K562 (cell line): ENCODE results near the gene MINPP1. TPM values are rescaled to one million over a fixed set of nuclear protein-coding genes. Genes with fewer than 3 reads are reported as not detected.

Experiments used
- ATF7 ChIP-seq: fragments of 450-650 bp; IDR thresholded peaks from 2 replicates; pipeline ENCODE4 v1.7.1; 2014; ENCODE audit warnings: mild to moderate bottlenecking, moderate library complexity
- BRD4 ChIP-seq: fragments of 200-600 bp; sonication (generic); IDR thresholded peaks from 2 replicates; pipeline ENCODE4 v1.6.1; 2017; ENCODE audit warnings: inconsistent platforms
- DDX20 ChIP-seq: fragments of 450-650 bp; IDR thresholded peaks from 2 replicates; pipeline ENCODE4 v1.6.1; 2016; ENCODE audit warnings: missing genetic modification characterization, low read depth, mild to moderate bottlenecking, missing compliant biosample characterization, moderate library complexity
- MIER1 ChIP-seq: fragments of 450-650 bp; IDR thresholded peaks from 2 replicates; pipeline ENCODE4 v1.6.1; 2016; ENCODE audit warnings: antibody characterized with exemption, mild to moderate bottlenecking, low read depth
- MYC ChIP-seq, 2 experiments: fragments of 250-450 bp in 1 of 2; sonication (Bioruptor Pico) in 1 of 2; IDR thresholded peaks; 2 replicates each; pipeline versions ENCODE4 v1.5.1 to v1.6.1; 2012 to 2021; ENCODE audit warnings: low read depth in 2 of 2, borderline replicate concordance in 1 of 2, improper control_type of control experiment in 1 of 2, low read length in 1 of 2, mild to moderate bottlenecking in 1 of 2, moderate library complexity in 1 of 2
- NCOR1 ChIP-seq: fragments of 450-650 bp; IDR thresholded peaks from 2 replicates; pipeline ENCODE4 v1.6.1; 2016; ENCODE audit warnings: mild to moderate bottlenecking, moderate library complexity
- OTX1 ChIP-seq: fragments of 450-650 bp; formaldehyde crosslinking; IDR thresholded peaks from 2 replicates; pipeline ENCODE4 v1.4.0; 2022; ENCODE audit warnings: mild to moderate bottlenecking
- RBM15 ChIP-seq: fragments of 200-400 bp; formaldehyde crosslinking; IDR thresholded peaks from 2 replicates; pipeline ENCODE4 v1.6.1; 2018; ENCODE audit warnings: mild to moderate bottlenecking, low read length, moderate library complexity; ENCODE audit not compliant: insufficient read depth
- SETDB1 ChIP-seq: IDR thresholded peaks from one replicate; pipeline ENCODE4 v1.6.1; 2012; ENCODE audit warnings: low read length, control low read depth, inconsistent platforms
- SNIP1 ChIP-seq: fragments of 450-650 bp; IDR thresholded peaks from 2 replicates; pipeline ENCODE4 v1.7.1; 2017; ENCODE audit warnings: low read depth, mild to moderate bottlenecking
- ZFX ChIP-seq: sonication (generic); formaldehyde crosslinking; IDR thresholded peaks from 2 replicates; pipeline ENCODE4 v1.8.0; 2022; ENCODE audit warnings: mild to moderate bottlenecking, missing genetic modification reagents, moderate library complexity
- ZNF408 ChIP-seq: fragments of 250-450 bp; sonication (Bioruptor Pico); IDR thresholded peaks from 2 replicates; pipeline ENCODE4 v1.4.0; 2020; ENCODE audit warnings: low read depth, mild to moderate bottlenecking, moderate library complexity
- ZNF431 ChIP-seq: sonication (generic); formaldehyde crosslinking; IDR thresholded peaks from 2 replicates; pipeline ENCODE4 v1.8.0; 2022; ENCODE audit warnings: mild to moderate bottlenecking, missing genetic modification reagents
- ZNF695 ChIP-seq: fragments of 450-650 bp; formaldehyde crosslinking; IDR thresholded peaks from 2 replicates; pipeline ENCODE4 v1.4.0; 2020; ENCODE audit warnings: mild to moderate bottlenecking, moderate library complexity
- polyA plus RNA-seq, 8 experiments: library from polyadenylated mRNA; depleted of rRNA in 4 of 8; stranded (reverse) in 5 of 8; unstranded in 3 of 8; fragments of >200 nt; fragmentation: Nextera tagmentation in 2 of 8; fragmentation: Illumina TruSeq in 1 of 8; extraction: Ambion mirVana in 2 of 8; extraction: Trizol in 1 of 8; gene quantifications; 2 replicates each; pipeline versions ENCODE4 v1.2.1 to v1.2.3, GENCODE V29; 2011 to 2014; ENCODE audit warnings: inconsistent platforms in 1 of 8, missing spikeins in 1 of 8
- total RNA-seq, 7 experiments: library from RNA; depleted of rRNA in 6 of 7; stranded (reverse); fragments of >200 nt in 6 of 7; fragmentation: Illumina TruSeq in 2 of 7; extraction: Trizol in 2 of 7; gene quantifications; 2 replicates each; pipeline versions ENCODE4 v1.2.1 to v1.2.3, GENCODE V29; 2011 to 2021; ENCODE audit warnings: low replicate concordance in 1 of 7
- TF ChIP-seq, protein P1 (sequence below), 2 experiments: fragments of 450-650 bp in 1 of 2; sonication (generic) in 1 of 2; formaldehyde crosslinking in 1 of 2; IDR thresholded peaks; 2 replicates each; pipeline versions ENCODE4 v1.7.1 to v1.9.0; 2016 to 2022; ENCODE audit warnings: inconsistent platforms in 1 of 2, mild to moderate bottlenecking in 1 of 2, missing genetic modification reagents in 1 of 2
- TF ChIP-seq, protein P2 (sequence below): fragments of 450-650 bp; formaldehyde crosslinking; IDR thresholded peaks from 2 replicates; pipeline ENCODE4 v1.4.0; 2022; ENCODE audit warnings: missing genetic modification characterization
- TF ChIP-seq, protein P3 (sequence below): fragments of 450-650 bp; IDR thresholded peaks from 2 replicates; pipeline ENCODE4 v1.6.1; 2014; ENCODE audit warnings: low read depth, mild to moderate bottlenecking, moderate library complexity, borderline replicate concordance

MINPP1 gene
- total and polyA plus RNA-seq, 9 of the 15 experiments (the other 6 are each of a cell fraction or from before 2014, with no cell fraction given), result 11.5 to 44.5 (median 27.1) TPM

DNA sequence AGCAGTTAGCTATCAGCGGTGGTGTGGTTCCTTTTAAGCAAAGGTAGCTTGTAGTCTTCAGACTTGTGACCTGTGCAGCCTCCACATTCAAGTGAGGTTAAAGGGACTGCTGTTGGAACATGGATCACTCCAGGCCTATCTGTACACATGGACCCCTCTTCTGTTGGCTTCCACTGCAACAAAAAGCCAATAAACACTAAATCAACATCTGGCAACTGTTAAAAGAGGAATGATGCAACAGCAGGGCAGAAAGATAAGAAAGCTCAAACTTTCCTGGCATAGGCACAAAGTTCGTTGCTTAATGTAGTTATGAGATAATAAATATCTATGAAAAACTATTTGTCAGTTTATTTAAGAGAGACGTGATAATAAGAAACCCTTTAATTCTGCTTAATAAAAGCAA, 4.0 kb upstream of the MINPP1 start (continued):
- TF ChIP-seq DDX20 (tag), result no peak
- peak; percentile 88 for TF ChIP-seq ATF7
- TF ChIP-seq OTX1 (CRISPR knock-in tag), result no peak
- TF ChIP-seq MIER1, result no peak
- TF ChIP-seq, protein P1, sequence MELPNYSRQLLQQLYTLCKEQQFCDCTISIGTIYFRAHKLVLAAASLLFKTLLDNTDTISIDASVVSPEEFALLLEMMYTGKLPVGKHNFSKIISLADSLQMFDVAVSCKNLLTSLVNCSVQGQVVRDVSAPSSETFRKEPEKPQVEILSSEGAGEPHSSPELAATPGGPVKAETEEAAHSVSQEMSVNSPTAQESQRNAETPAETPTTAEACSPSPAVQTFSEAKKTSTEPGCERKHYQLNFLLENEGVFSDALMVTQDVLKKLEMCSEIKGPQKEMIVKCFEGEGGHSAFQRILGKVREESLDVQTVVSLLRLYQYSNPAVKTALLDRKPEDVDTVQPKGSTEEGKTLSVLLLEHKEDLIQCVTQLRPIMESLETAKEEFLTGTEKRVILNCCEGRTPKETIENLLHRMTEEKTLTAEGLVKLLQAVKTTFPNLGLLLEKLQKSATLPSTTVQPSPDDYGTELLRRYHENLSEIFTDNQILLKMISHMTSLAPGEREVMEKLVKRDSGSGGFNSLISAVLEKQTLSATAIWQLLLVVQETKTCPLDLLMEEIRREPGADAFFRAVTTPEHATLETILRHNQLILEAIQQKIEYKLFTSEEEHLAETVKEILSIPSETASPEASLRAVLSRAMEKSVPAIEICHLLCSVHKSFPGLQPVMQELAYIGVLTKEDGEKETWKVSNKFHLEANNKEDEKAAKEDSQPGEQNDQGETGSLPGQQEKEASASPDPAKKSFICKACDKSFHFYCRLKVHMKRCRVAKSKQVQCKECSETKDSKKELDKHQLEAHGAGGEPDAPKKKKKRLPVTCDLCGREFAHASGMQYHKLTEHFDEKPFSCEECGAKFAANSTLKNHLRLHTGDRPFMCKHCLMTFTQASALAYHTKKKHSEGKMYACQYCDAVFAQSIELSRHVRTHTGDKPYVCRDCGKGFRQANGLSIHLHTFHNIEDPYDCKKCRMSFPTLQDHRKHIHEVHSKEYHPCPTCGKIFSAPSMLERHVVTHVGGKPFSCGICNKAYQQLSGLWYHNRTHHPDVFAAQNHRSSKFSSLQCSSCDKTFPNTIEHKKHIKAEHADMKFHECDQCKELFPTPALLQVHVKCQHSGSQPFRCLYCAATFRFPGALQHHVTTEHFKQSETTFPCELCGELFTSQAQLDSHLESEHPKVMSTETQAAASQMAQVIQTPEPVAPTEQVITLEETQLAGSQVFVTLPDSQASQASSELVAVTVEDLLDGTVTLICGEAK (IDR thresholded peaks at IDR 0.05), result no peak; the same call in 1 of the 2 replicates
- TF ChIP-seq, protein P1 (CRISPR knock-in tag; IDR thresholded peaks at IDR 0.05), result no peak
- no peak for TF ChIP-seq RBM15
- peak; percentile 89 for TF ChIP-seq NCOR1
- no peak for TF ChIP-seq SNIP1
- TF ChIP-seq, protein P2, sequence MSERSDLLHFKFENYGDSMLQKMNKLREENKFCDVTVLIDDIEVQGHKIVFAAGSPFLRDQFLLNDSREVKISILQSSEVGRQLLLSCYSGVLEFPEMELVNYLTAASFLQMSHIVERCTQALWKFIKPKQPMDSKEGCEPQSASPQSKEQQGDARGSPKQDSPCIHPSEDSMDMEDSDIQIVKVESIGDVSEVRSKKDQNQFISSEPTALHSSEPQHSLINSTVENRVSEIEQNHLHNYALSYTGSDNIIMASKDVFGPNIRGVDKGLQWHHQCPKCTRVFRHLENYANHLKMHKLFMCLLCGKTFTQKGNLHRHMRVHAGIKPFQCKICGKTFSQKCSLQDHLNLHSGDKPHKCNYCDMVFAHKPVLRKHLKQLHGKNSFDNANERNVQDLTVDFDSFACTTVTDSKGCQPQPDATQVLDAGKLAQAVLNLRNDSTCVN, result no peak
- TF ChIP-seq MYC (IDR thresholded peaks at IDR 0.05; ENCODE audit: low read depth, low read length), result peak; percentile 71; the same call in 1 of the 2 replicates
- no peak for TF ChIP-seq MYC (CRISPR knock-in tag; IDR thresholded peaks at IDR 0.05; ENCODE audit: borderline replicate concordance, low read depth)
- TF ChIP-seq, protein P3, sequence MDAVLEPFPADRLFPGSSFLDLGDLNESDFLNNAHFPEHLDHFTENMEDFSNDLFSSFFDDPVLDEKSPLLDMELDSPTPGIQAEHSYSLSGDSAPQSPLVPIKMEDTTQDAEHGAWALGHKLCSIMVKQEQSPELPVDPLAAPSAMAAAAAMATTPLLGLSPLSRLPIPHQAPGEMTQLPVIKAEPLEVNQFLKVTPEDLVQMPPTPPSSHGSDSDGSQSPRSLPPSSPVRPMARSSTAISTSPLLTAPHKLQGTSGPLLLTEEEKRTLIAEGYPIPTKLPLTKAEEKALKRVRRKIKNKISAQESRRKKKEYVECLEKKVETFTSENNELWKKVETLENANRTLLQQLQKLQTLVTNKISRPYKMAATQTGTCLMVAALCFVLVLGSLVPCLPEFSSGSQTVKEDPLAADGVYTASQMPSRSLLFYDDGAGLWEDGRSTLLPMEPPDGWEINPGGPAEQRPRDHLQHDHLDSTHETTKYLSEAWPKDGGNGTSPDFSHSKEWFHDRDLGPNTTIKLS, result peak; percentile 31; the same call in 1 of the 2 replicates
- no peak for TF ChIP-seq SETDB1
- TF ChIP-seq ZFX, result peak; percentile 40
- no peak for TF ChIP-seq ZNF431
- no peak for TF ChIP-seq ZNF408
- TF ChIP-seq ZNF695 (CRISPR knock-in tag), result no peak
- no peak for TF ChIP-seq BRD4
